ENCODE results near the gene NAMPT. TPM values are rescaled to one million over a fixed set of nuclear protein-coding genes. Genes with fewer than 3 reads are reported as not detected.

Gene NAMPT
- total and polyA plus RNA-seq, 9 of the 15 experiments (the other 6 are each of a cell fraction or from before 2014, with no cell fraction given): 41.1 to 160 (median 106) TPM

DNA sequence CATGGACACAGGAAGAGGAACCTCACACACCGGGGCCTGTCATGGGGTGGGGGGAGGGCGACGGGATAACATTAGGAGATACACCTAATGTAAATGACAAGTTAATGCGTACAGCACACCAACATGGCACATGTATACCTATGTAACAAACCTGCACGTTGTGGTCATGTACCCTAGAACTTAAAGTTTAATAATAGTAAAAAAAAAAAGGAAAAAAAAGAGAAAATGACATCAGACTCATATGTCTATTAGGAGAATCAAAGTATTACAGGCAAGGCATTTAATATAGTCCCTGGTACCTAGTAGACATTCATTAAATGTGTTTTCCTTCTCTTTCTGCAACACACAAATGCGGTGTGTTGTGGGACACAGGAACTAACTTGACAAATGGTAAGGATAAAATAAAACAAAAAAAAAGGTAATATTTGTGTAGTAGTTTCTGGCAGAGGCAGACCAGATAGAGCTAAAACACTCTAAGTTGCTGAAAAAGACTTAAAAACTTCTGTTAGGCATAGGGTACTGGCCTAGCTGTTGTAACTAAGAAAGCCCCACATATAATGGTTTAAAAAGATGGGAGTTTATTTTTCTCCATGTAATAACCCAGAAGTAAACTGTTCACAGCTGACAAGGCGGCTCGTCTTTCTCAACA, 68.8 kb downstream of the NAMPT start:
- Histone ChIP-seq H3K4me2 (ENCODE audit: insufficient read depth, low read length) (peak overlapping the region; percentile 54), H3K36me3 (ENCODE audit: control insufficient read depth, insufficient read depth, low read length) (no peaks in the 10 kb centered on the region), H3K27me3 (ENCODE audit: control insufficient read depth in 2 of 2, insufficient read depth in 2 of 2, low read length in 2 of 2) (no peaks in the 10 kb centered on the region), H3K79me2 (ENCODE audit: control insufficient read depth, insufficient read depth, low read length) (no peaks in the 10 kb centered on the region), H3K4me1 (replicated peaks in 1 of 2; ENCODE audit: control insufficient read depth in 2 of 2, insufficient read depth in 2 of 2, low read length in 2 of 2) (peaks cover 5 to 19% of the 10 kb centered on the region in 2 experiments), H2AFZ (ENCODE audit: low read depth, low read length) (peak overlapping the region; percentile 64), H3K9me3 (replicated peaks; ENCODE audit: control insufficient read depth, insufficient read depth, low read depth, low read length) (no peaks in the 10 kb centered on the region), H3K27ac (ENCODE audit: extremely low read depth, low read depth, low read length) (peak overlapping the region; percentile 68; the same call in 2 of the 3 replicates), H3K9ac (ENCODE audit: insufficient read depth in 1 of 2, low read depth in 2 of 2, low read length in 2 of 2) (peak overlapping the region in 1 of 2 experiments; percentile 21; a peak in 1 of 4 replicates), H3K9me1 (ENCODE audit: control insufficient read depth, insufficient read depth, low read length) (no peaks in the 10 kb centered on the region), H3K4me3 (no peak overlapping the region), H4K20me1 (replicated peaks; ENCODE audit: control insufficient read depth, insufficient read depth, low read length) (no peaks in the 10 kb centered on the region)
- ChIA-PET POLR2A (interaction anchor here (0.9 to 2.5 kb wide), 10 partner anchors 9 to 326 kb away, joined by 3 to 9 read pairs (median 4); no protein-coding TSS in a partner anchor), CTCF (ENCODE audit: low intra/inter-chr PET ratio) (no interaction called here)
- no TSS peak for BruUV-seq (replicated peaks)
- ATAC-seq: no peak; the same call in 1 of the 3 replicates
- in situ Hi-C loops (cut with MboI) (no loop called here), intact Hi-C loops (cut with micrococcal nuclease) (no loop called here)
- FAIRE-seq: no peak
- DNase-seq (ENCODE audit: extremely low read depth in 1 of 4, low spot score in 3 of 4): no peak
- 39% methylated on average over 8 of the region's 8 CpGs for WGBS (ENCODE audit: insufficient coverage, low coverage, missing lambda C conversion rate)
- TF ChIP-seq ASH1L (IDR thresholded peaks at IDR 0.05; ENCODE audit: borderline replicate concordance, low read depth, partially characterized antibody) (peak; percentile 10), ZNF384 (IDR thresholded peaks at IDR 0.05; ENCODE audit: low read depth, low read length) (peak; percentile 23; the same call in 1 of the 2 replicates), ZKSCAN8 (CRISPR knock-in tag; IDR thresholded peaks at IDR 0.05) (peak; percentile 54; the same call in 1 of the 2 replicates), PML (IDR thresholded peaks at IDR 0.05; ENCODE audit: low read length) (no peak), E2F8 (IDR thresholded peaks at IDR 0.05; ENCODE audit: low read depth, partially characterized antibody) (peak; percentile 67), HMBOX1 (IDR thresholded peaks at IDR 0.05) (peak; percentile 60; the same call in 1 of the 2 replicates)
- TF ChIP-seq, protein P1, sequence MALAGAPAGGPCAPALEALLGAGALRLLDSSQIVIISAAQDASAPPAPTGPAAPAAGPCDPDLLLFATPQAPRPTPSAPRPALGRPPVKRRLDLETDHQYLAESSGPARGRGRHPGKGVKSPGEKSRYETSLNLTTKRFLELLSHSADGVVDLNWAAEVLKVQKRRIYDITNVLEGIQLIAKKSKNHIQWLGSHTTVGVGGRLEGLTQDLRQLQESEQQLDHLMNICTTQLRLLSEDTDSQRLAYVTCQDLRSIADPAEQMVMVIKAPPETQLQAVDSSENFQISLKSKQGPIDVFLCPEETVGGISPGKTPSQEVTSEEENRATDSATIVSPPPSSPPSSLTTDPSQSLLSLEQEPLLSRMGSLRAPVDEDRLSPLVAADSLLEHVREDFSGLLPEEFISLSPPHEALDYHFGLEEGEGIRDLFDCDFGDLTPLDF (CRISPR knock-in tag; IDR thresholded peaks at IDR 0.05): no peak
- TF ChIP-seq, protein P2, sequence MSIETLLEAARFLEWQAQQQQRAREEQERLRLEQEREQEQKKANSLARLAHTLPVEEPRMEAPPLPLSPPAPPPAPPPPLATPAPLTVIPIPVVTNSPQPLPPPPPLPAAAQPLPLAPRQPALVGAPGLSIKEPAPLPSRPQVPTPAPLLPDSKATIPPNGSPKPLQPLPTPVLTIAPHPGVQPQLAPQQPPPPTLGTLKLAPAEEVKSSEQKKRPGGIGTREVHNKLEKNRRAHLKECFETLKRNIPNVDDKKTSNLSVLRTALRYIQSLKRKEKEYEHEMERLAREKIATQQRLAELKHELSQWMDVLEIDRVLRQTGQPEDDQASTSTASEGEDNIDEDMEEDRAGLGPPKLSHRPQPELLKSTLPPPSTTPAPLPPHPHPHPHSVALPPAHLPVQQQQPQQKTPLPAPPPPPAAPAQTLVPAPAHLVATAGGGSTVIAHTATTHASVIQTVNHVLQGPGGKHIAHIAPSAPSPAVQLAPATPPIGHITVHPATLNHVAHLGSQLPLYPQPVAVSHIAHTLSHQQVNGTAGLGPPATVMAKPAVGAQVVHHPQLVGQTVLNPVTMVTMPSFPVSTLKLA (conservative IDR thresholded peaks at IDR 0.05): peak in 1 of 2 experiments; percentile 18; a peak in 1 of 4 replicates

All from K562 (cell line).